ENCODE results near the gene ATXN2.

Gene ATXN2

GRCh38 chr12:111408116-111408440 is 191.0 kb downstream of the ATXN2 start:
- DNase-seq (ENCODE audit: extremely low read depth, low read depth), result no peak
- peak overlapping the region; percentile 98 for H3K4me3 ChIP-seq (replicated peaks; ENCODE audit: low read depth, low read length)
- no peak for TF ChIP-seq CTCF (IDR thresholded peaks at IDR 0.05; ENCODE audit: low read depth, low read length, missing control alignments)

GRCh38 chr12:111407377-111408115 is 191.6 kb downstream of the ATXN2 start:
- DNase-seq (ENCODE audit: extremely low read depth, low read depth), result no peak
- no peak for TF ChIP-seq CTCF (IDR thresholded peaks at IDR 0.05; ENCODE audit: low read depth, low read length, missing control alignments)
- H3K4me3 ChIP-seq (replicated peaks; ENCODE audit: low read depth, low read length), result peak overlapping the region; percentile 98

- H3K4me3 ChIP-seq (replicated peaks; ENCODE audit: low read depth, low read length), result peak overlapping the region; percentile 98
Measured at GRCh38 chr12:111406474-111407376, 192.4 kb downstream of the ATXN2 start.

GRCh38 chr12:111405859-111406473 is 193.1 kb downstream of the ATXN2 start, which contains the start of gene SH2B3:
SH2B3 (plus strand) TSS chr12:111405923; CDS start chr12:111418146, 12,223 bp downstream.
- H3K4me3 ChIP-seq (replicated peaks; ENCODE audit: low read depth, low read length), result peak within 1 kb of the TSS; percentile 98
- no peak for TF ChIP-seq CTCF (IDR thresholded peaks at IDR 0.05; ENCODE audit: low read depth, low read length, missing control alignments)
- DNase-seq (ENCODE audit: extremely low read depth, low read depth), result no peak

More at GRCh38 chr12:111406474-111407376, 192.4 kb downstream of the ATXN2 start:
- TF ChIP-seq CTCF (IDR thresholded peaks at IDR 0.05; ENCODE audit: low read depth, low read length, missing control alignments), result no peak
- DNase-seq (ENCODE audit: extremely low read depth, low read depth), result no peak

GRCh38 chr12:111405149-111405858 is 193.8 kb downstream of the ATXN2 start:
- peak; percentile 43 for TF ChIP-seq CTCF (IDR thresholded peaks at IDR 0.05; ENCODE audit: low read depth, low read length, missing control alignments)
- peak; percentile 72 for DNase-seq (ENCODE audit: extremely low read depth, low read depth)
- peak overlapping the region; percentile 98 for H3K4me3 ChIP-seq (replicated peaks; ENCODE audit: low read depth, low read length)
